PC-3 (cell line): ENCODE measurements around the gene XPA. TPM values are rescaled to one million over a fixed set of nuclear protein-coding genes. Genes with fewer than 3 reads are reported as not detected.

Experiments
- ATAC-seq: fragments of 200-7000 bp; cut with Tn5 transposase; 2 replicates; pipeline ENCODE4 v1.9.1; 2020; ENCODE audit warnings: mild to moderate bottlenecking, moderate library complexity
- BruUV-seq: library from RNA; stranded (reverse); fragments of 400-500 nt; replicated peaks from 2 replicates; lab custom pipeline; 2021; lab: Mats Ljungman, UMichigan
- CTCF ChIA-PET: fragments of 300-600 bp; sonication (Branson Sonifier 250); formaldehyde crosslinking; loops from one replicate; lab custom pipeline; 2022; ENCODE audit warnings: antibody characterized with exemption; lab: Charles Lee
- POLR2A ChIA-PET: fragments of 300-600 bp; sonication (Branson Sonifier 250); formaldehyde crosslinking; loops from one replicate; lab custom pipeline; 2022; ENCODE audit warnings: antibody characterized with exemption; ENCODE audit not compliant: unreplicated experiment; lab: Charles Lee
- DNase-seq: peaks from one replicate; pipeline ENCODE4 v3.0.0-alpha.2; 2015
- H2AFZ ChIP-seq: fragments of 300-600 bp; sonication (generic); 2 replicates; pipeline ENCODE4 v1.6.0; 2016; ENCODE audit warnings: antibody characterized with exemption, low read length
- H3F3A ChIP-seq: fragments of 300-600 bp; sonication (generic); one replicate; pipeline ENCODE4 v1.6.0; 2017; ENCODE audit warnings: antibody characterized with exemption, low read length, control low read depth, mild to moderate bottlenecking; ENCODE audit not compliant: unreplicated experiment
- H3K27ac ChIP-seq: fragments of 300-600 bp; sonication (generic); 2 replicates; pipeline ENCODE4 v1.5.1; 2016; ENCODE audit warnings: mild to moderate bottlenecking, low read length
- H3K27me3 ChIP-seq: fragments of 300-600 bp; sonication (generic); 2 replicates; pipeline ENCODE4 v1.6.1; 2016; ENCODE audit warnings: low read length, mixed read lengths
- H3K36me3 ChIP-seq: fragments of 300-600 bp; sonication (generic); 2 replicates; pipeline ENCODE4 v1.6.1; 2016; ENCODE audit warnings: low read depth, mixed run types, low read length, mixed read lengths
- H3K4me1 ChIP-seq: fragments of 300-600 bp; sonication (generic); 2 replicates; pipeline ENCODE4 v1.5.1; 2016; ENCODE audit warnings: low read length; ENCODE audit not compliant: insufficient read depth
- H3K4me2 ChIP-seq: fragments of 300-600 bp; sonication (generic); 2 replicates; pipeline ENCODE4 v1.6.0; 2016; ENCODE audit warnings: low read length
- H3K4me3 ChIP-seq: fragments of 300-600 bp; sonication (generic); 2 replicates; pipeline ENCODE4 v1.5.1; 2016; ENCODE audit warnings: mild to moderate bottlenecking, low read length, mixed read lengths
- H3K79me2 ChIP-seq: fragments of 300-600 bp; sonication (generic); 2 replicates; pipeline ENCODE4 v1.6.1; 2017; ENCODE audit warnings: low read length, mixed read lengths
- H3K9ac ChIP-seq: fragments of 300-600 bp; sonication (generic); 2 replicates; pipeline ENCODE4 v1.6.0; 2016; ENCODE audit warnings: mild to moderate bottlenecking, low read length
- H3K9me2 ChIP-seq: fragments of 300-600 bp; sonication (generic); replicated peaks from 2 replicates; pipeline ENCODE4 v1.6.1; 2016; ENCODE audit warnings: mixed run types, low read length, mixed read lengths
- H3K9me3 ChIP-seq: fragments of 300-600 bp; sonication (generic); 2 replicates; pipeline ENCODE4 v1.6.1; 2016; ENCODE audit warnings: low read length, mixed read lengths
- H4K20me1 ChIP-seq: fragments of 300-600 bp; sonication (generic); 2 replicates; pipeline ENCODE4 v1.6.1; 2016; ENCODE audit warnings: low read length, mixed read lengths
- CTCF ChIP-seq: fragments of 300-600 bp; sonication (generic); conservative IDR thresholded peaks from 2 replicates; pipeline ENCODE4 v1.5.1; 2017; ENCODE audit warnings: antibody characterized with exemption, low read depth, mild to moderate bottlenecking, low read length
- EZH2 ChIP-seq: fragments of 300-600 bp; sonication (generic); IDR thresholded peaks from one replicate; pipeline ENCODE4 v1.6.1; 2017; ENCODE audit warnings: antibody characterized with exemption, mild to moderate bottlenecking, low read length; ENCODE audit not compliant: unreplicated experiment
- EZH2phosphoT487 ChIP-seq: fragments of 300-600 bp; sonication (generic); IDR thresholded peaks from 2 replicates; pipeline ENCODE4 v1.6.1; 2018; ENCODE audit warnings: mild to moderate bottlenecking, antibody characterized with exemption, low read length, borderline replicate concordance
- intact Hi-C: fragments of 100-400 bp; cut with micrococcal nuclease; formaldehyde crosslinking; loops from 2 replicates; pipeline ENCODE4 v1.9.0; 2023
- total RNA-seq: library from RNA; depleted of rRNA; stranded (reverse); fragments of >200 nt; gene quantifications from 2 replicates; pipeline ENCODE4 v1.2.3, GENCODE V29; 2014

XPA gene
- total RNA-seq, 1 experiment from 2014 or later, result 9.4 TPM

- no peaks in the 10 kb centered on the region for H3K27me3 ChIP-seq
- H3K9me2 ChIP-seq, result no peaks in the 10 kb centered on the region
- H3F3A ChIP-seq, result no peaks in the 10 kb centered on the region
- H3K9ac ChIP-seq, result no peak overlapping the region
- no peak overlapping the region for H3K4me3 ChIP-seq
- ChIA-PET POLR2A (no interaction called here), CTCF (interaction anchor here (0.7 kb wide), 1 partner anchor 435 kb away, joined by 5 read pairs; no protein-coding TSS in a partner anchor)
- TF ChIP-seq CTCF, result peak; percentile 35; the same call in 1 of the 2 replicates
- no peak for TF ChIP-seq EZH2
- no peak overlapping the region for H3K4me2 ChIP-seq
- intact Hi-C loops, result loop anchor here (1.0 kb wide), 1 partner anchor 8 kb away; no protein-coding TSS in a partner anchor
- DNase-seq (peak; percentile 11), ATAC-seq (0 out of 2 replicates have a peak, but pooled peaks have one; percentile 23)
- H3K79me2 ChIP-seq, result peaks cover 85% of the 10 kb centered on the region
- H4K20me1 ChIP-seq, result peaks cover 52% of the 10 kb centered on the region
- peaks cover 12% of the 10 kb centered on the region for H3K4me1 ChIP-seq
- H2AFZ ChIP-seq, result no peak overlapping the region
- H3K27ac ChIP-seq, result no peak overlapping the region
- BruUV-seq, result no TSS peak
- H3K36me3 ChIP-seq, result peaks cover 14% of the 10 kb centered on the region; the same call in 1 of the 2 replicates
- H3K9me3 ChIP-seq, result no peaks in the 10 kb centered on the region
Observed at GRCh38 chr9:97638666-97639065, 58.5 kb downstream of the XPA start.

- H4K20me1 ChIP-seq, result peaks cover 52% of the 10 kb centered on the region
- DNase-seq, result no peak
- no peaks in the 10 kb centered on the region for H3K9me3 ChIP-seq
- no peaks in the 10 kb centered on the region for H3K9me2 ChIP-seq
- H3K27ac ChIP-seq, result no peak overlapping the region
- H3K36me3 ChIP-seq, result no peaks in the 10 kb centered on the region
- no TSS peak for BruUV-seq
- H3K4me1 ChIP-seq, result peaks cover 14% of the 10 kb centered on the region
- intact Hi-C loops, result no loop called here
- H3K9ac ChIP-seq, result no peak overlapping the region
- ChIA-PET POLR2A (interaction anchor here (0.6 kb wide), 1 partner anchor 286 kb away, joined by 5 read pairs; no protein-coding TSS in a partner anchor), CTCF (no interaction called here)
- no peak for ATAC-seq
- H3K27me3 ChIP-seq, result no peaks in the 10 kb centered on the region
- no peaks in the 10 kb centered on the region for H3F3A ChIP-seq
- H2AFZ ChIP-seq, result no peak overlapping the region
- peak overlapping the region; percentile 74 for H3K4me2 ChIP-seq
- peak overlapping the region; percentile 59 for H3K4me3 ChIP-seq
- no peak for TF ChIP-seq EZH2
- TF ChIP-seq EZH2phosphoT487, result no peak
- no peak for TF ChIP-seq CTCF
- peaks cover 85% of the 10 kb centered on the region for H3K79me2 ChIP-seq
Observed at GRCh38 chr9:97636903-97637302, 60.2 kb downstream of the XPA start.

- peak overlapping the region; percentile 94; the same call in 1 of the 2 replicates for H3K9ac ChIP-seq
- no peaks in the 10 kb centered on the region for H3K9me2 ChIP-seq
- H3K27me3 ChIP-seq, result no peaks in the 10 kb centered on the region
- H3K27ac ChIP-seq, result no peak overlapping the region
- CTCF ChIA-PET, result no interaction called here
- DNase-seq (peak; percentile 2), ATAC-seq (no peak)
- H3K4me1 ChIP-seq, result peaks cover 16% of the 10 kb centered on the region
- TF ChIP-seq EZH2phosphoT487, result no peak
- no peaks in the 10 kb centered on the region for H3K36me3 ChIP-seq
- H3F3A ChIP-seq, result no peaks in the 10 kb centered on the region
- peak overlapping the region; percentile 96 for H3K4me3 ChIP-seq
- H3K79me2 ChIP-seq, result peaks cover 87% of the 10 kb centered on the region
- peak overlapping the region; percentile 91 for H3K4me2 ChIP-seq
- no peak overlapping the region for H2AFZ ChIP-seq
- POLR2A ChIA-PET, result interaction anchor here (0.7 kb wide), 1 partner anchor 284 kb away, joined by 7 read pairs; no protein-coding TSS in a partner anchor
- peaks cover 47% of the 10 kb centered on the region for H4K20me1 ChIP-seq
- intact Hi-C loops, result no loop called here
- H3K9me3 ChIP-seq, result no peaks in the 10 kb centered on the region
- no TSS peak for BruUV-seq
Observed at GRCh38 chr9:97635026-97635425, 62.1 kb downstream of the XPA start.
